ENCODE data around the gene ARID1B. TPM values are rescaled to one million over a fixed set of nuclear protein-coding genes. Genes with fewer than 3 reads are reported as not detected.

ARID1B gene
- total RNA-seq, 2 experiments from 2014 or later = 90.1 to 164 TPM

GRCh38 chr6:157143171-157143889 lies 366.2 kb downstream of the ARID1B start:
- Histone ChIP-seq H3K4me3 (ENCODE audit: low read depth, low read length, poor library complexity, severe bottlenecking) (no peak overlapping the region), H3K27ac (ENCODE audit: low read depth, low read length, poor library complexity, severe bottlenecking) (no peak overlapping the region), H3K36me3 (ENCODE audit: insufficient read depth, low read length) (peaks cover 14% of the 10 kb centered on the region; the same call in 1 of the 2 replicates), H3K79me2 (ENCODE audit: insufficient read depth, low read depth, low read length) (no peaks in the 10 kb centered on the region), H3K9me2 (ENCODE audit: insufficient read depth, low read length) (no peaks in the 10 kb centered on the region), H2AFZ (ENCODE audit: low read length) (no peak overlapping the region), H3K9me3 (ENCODE audit: low read length) (no peaks in the 10 kb centered on the region), H4K20me1 (ENCODE audit: insufficient read depth, low read length) (no peaks in the 10 kb centered on the region), H3K4me1 (ENCODE audit: insufficient read depth, low read length, poor library complexity, severe bottlenecking) (no peaks in the 10 kb centered on the region), H3K4me2 (ENCODE audit: low read length) (no peak overlapping the region)
- no peak for TF ChIP-seq EZH2phosphoT487 (IDR thresholded peaks at IDR 0.05; ENCODE audit: borderline replicate concordance, low read depth, low read length)
- TF ChIP-seq CTCF (conservative IDR thresholded peaks at IDR 0.05; ENCODE audit: low read length) = no peak
- ChIA-PET POLR2A (interaction anchor here (0.7 to 0.9 kb wide), 3 partner anchors 12 to 68 kb away, joined by 3 to 6 read pairs (median 3); no protein-coding TSS in a partner anchor), CTCF (ENCODE audit: unreplicated experiment) (no interaction called here)
- DNase-seq (ENCODE audit: low spot score) = no peak
- BruUV-seq (replicated peaks) = no TSS peak
- intact Hi-C loops (cut with micrococcal nuclease; ENCODE audit: unreplicated experiment) = no loop called here

GRCh38 chr6:157143890-157144798 lies 367.0 kb downstream of the ARID1B start:
- Histone ChIP-seq H2AFZ (ENCODE audit: low read length) (no peak overlapping the region), H3K79me2 (ENCODE audit: insufficient read depth, low read depth, low read length) (no peaks in the 10 kb centered on the region), H3K4me1 (ENCODE audit: insufficient read depth, low read length, poor library complexity, severe bottlenecking) (no peaks in the 10 kb centered on the region), H3K9me2 (ENCODE audit: insufficient read depth, low read length) (no peaks in the 10 kb centered on the region), H3K27ac (ENCODE audit: low read depth, low read length, poor library complexity, severe bottlenecking) (no peak overlapping the region), H4K20me1 (ENCODE audit: insufficient read depth, low read length) (no peaks in the 10 kb centered on the region), H3K4me2 (ENCODE audit: low read length) (no peak overlapping the region), H3K9me3 (ENCODE audit: low read length) (no peaks in the 10 kb centered on the region), H3K4me3 (ENCODE audit: low read depth, low read length, poor library complexity, severe bottlenecking) (no peak overlapping the region), H3K36me3 (ENCODE audit: insufficient read depth, low read length) (peaks cover 22% of the 10 kb centered on the region; the same call in 1 of the 2 replicates)
- BruUV-seq (replicated peaks) = TSS peak; percentile 6
- POLR2A ChIA-PET = interaction anchor here (0.7 kb wide), 1 partner anchor 27 kb away, joined by 3 read pairs; no protein-coding TSS in a partner anchor
- no peak for TF ChIP-seq EZH2phosphoT487 (IDR thresholded peaks at IDR 0.05; ENCODE audit: borderline replicate concordance, low read depth, low read length)
- TF ChIP-seq CTCF (conservative IDR thresholded peaks at IDR 0.05; ENCODE audit: low read length) = no peak
- CTCF ChIA-PET (ENCODE audit: unreplicated experiment) = no interaction called here
- intact Hi-C loops (cut with micrococcal nuclease; ENCODE audit: unreplicated experiment) = no loop called here
- no peak for DNase-seq (ENCODE audit: low spot score)

All from OCI-LY7 (cell line).